ENCODE data around the gene TSPAN5.
A peak's percentile ranks its signal among the peaks of the same experiment; 100 is the strongest.

The TSPAN5 gene

GRCh38 chr4:98518559-98519267 lies 139.7 kb downstream of the TSPAN5 start:
- no peak for TF ChIP-seq CTCF (IDR thresholded peaks at IDR 0.05; ENCODE audit: insufficient read depth, low read depth, low read length, missing control alignments)
- H3K4me3 ChIP-seq (ENCODE audit: low read depth, low read length), result no peak overlapping the region
- DNase-seq (ENCODE audit: low read depth), result peak; percentile 74

DNA sequence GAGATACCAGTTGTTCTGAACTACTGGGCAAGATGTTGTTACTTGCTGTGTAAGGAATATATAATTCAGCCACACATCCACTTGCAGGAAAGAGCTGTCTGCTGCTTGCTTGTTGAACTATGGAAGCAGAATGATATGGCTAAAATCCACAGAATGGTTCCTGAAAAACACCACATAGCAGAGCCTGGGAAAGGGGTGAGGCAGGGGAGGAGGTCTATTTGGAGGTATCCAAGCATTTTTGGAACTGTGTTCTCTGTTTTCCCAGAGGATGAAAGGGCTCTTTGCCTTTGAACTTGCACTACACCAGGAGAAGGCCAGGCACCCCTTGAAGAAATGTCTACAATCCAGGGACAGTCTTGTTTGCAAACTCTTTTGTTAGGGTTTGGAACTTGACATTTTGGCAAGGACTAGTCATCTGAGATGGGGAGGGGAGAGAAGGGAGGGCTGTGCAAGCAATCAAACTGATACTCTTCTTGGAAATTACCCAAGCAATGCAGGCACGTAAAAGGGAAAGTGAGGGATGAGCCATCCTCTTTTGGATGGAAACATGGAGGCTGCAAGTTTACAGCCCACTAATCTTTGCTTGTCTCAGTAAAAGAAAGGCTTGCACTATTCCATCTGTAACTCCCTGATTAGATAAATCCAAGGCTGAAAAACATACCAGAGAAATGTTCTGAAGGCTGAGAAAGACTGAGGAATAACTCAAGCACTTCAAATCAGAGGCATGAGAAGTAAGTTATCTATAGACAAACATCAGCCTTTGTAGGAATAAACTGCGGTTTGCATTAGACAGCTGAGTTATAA lies 141.0 kb downstream of the TSPAN5 start:
- no peak overlapping the region for H3K4me3 ChIP-seq (ENCODE audit: low read depth, low read length)
- no peak for DNase-seq (ENCODE audit: low read depth)
- TF ChIP-seq CTCF (IDR thresholded peaks at IDR 0.05; ENCODE audit: insufficient read depth, low read depth, low read length, missing control alignments), result no peak

DNA sequence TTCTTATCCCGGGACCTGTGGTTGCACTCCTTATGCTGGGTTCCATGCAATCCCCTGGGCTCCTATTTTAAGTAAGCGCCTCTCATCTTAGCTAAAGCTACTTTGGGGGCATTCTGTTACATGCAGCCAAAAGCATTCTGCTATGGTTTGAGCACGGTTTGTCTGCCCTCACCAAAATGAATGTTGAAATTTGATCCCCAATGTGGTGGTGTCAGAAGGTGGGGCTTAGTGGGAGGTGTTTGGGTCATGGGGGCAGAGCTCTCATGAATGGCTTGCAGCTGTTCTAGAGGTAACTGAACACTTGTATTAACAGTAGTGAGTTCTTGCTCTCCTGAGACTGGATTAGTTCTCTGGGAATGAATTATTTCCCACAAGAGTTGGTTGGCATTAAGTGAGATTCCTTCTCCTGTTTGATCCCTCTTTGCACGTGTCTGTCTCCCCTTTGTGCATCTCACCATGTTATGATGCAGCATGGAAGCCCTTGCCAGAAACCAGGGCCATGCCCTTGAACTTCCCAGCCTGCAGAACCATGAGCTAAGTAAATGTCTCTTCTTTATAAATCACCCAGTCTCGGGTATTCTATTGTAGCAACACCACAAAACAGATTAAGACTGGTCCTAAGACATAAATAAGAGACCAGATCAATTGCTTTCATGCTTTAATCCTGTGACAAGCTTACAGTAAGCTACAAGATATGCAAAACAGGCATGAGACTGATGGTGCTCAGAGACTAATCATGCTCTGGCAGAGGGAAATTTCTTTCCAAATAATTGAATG lies 141.8 kb downstream of the TSPAN5 start:
- TF ChIP-seq CTCF (IDR thresholded peaks at IDR 0.05; ENCODE audit: insufficient read depth, low read depth, low read length, missing control alignments), result no peak
- DNase-seq (ENCODE audit: low read depth), result no peak
- no peak overlapping the region for H3K4me3 ChIP-seq (ENCODE audit: low read depth, low read length)

- H3K4me3 ChIP-seq (ENCODE audit: low read depth, low read length), result no peak overlapping the region
- no peak for TF ChIP-seq CTCF (IDR thresholded peaks at IDR 0.05; ENCODE audit: insufficient read depth, low read depth, low read length, missing control alignments)
- no peak for DNase-seq (ENCODE audit: low read depth)
Measured at GRCh38 chr4:98516042-98516440, 142.4 kb downstream of the TSPAN5 start.

DNA sequence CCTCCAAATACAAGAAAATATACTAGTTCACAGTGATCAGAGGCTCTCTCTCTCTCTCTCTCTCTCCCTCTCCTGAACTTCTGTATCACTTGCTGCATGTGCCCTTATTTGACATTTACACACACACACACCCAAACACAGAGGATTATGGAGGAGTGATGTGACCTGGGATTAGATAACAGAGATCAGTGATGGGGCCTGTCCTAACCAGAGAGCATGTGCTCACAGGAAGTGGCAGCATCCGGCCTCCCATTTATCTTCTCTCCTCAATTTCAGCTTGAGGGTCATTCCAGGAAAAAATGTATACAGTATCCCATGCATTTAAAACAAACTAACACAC lies 143.0 kb downstream of the TSPAN5 start:
- no peak for DNase-seq (ENCODE audit: low read depth)
- TF ChIP-seq CTCF (IDR thresholded peaks at IDR 0.05; ENCODE audit: insufficient read depth, low read depth, low read length, missing control alignments), result no peak
- no peak overlapping the region for H3K4me3 ChIP-seq (ENCODE audit: low read depth, low read length)

GRCh38 chr4:98514741-98515469 lies 143.5 kb downstream of the TSPAN5 start:
- DNase-seq (ENCODE audit: low read depth), result no peak
- TF ChIP-seq CTCF (IDR thresholded peaks at IDR 0.05; ENCODE audit: insufficient read depth, low read depth, low read length, missing control alignments), result no peak
- no peak overlapping the region for H3K4me3 ChIP-seq (ENCODE audit: low read depth, low read length)

All from GM12865 (cell line).